Nephron (organoid): Measurements from ENCODE around the gene OR2A1.
"Not testable (repeated sequence)": the region's sequence is repeated elsewhere in the genome, so short reads cannot be mapped to it uniquely, and the experiment has no call there.

ENCODE experiments used
- H3K27ac Mint-ChIP-seq, 3 experiments: 2 replicates each; pipeline ENCODE4 v1.8.0; 2020; ENCODE audit warnings: mixed read lengths in 3 of 3, mild to moderate bottlenecking in 2 of 3, moderate library complexity in 1 of 3
- H3K27me3 Mint-ChIP-seq: 2 replicates; pipeline ENCODE4 v1.8.0; 2021; ENCODE audit warnings: low read depth, mild to moderate bottlenecking, moderate library complexity, mixed read lengths
- H3K36me3 Mint-ChIP-seq: 2 replicates; pipeline ENCODE4 v1.8.0; 2020; ENCODE audit warnings: low read depth, mixed read lengths
- H3K4me1 Mint-ChIP-seq: 2 replicates; pipeline ENCODE4 v1.8.0; 2020; ENCODE audit warnings: mixed read lengths
- H3K4me3 Mint-ChIP-seq, 3 experiments: 2 replicates each; pipeline ENCODE4 v1.8.0; 2020; ENCODE audit warnings: mild to moderate bottlenecking in 3 of 3, mixed read lengths in 3 of 3, moderate library complexity in 2 of 3
- H3K9me3 Mint-ChIP-seq: 2 replicates; pipeline ENCODE4 v1.8.0; 2020; ENCODE audit warnings: mixed read lengths

The OR2A1 gene, protein sequence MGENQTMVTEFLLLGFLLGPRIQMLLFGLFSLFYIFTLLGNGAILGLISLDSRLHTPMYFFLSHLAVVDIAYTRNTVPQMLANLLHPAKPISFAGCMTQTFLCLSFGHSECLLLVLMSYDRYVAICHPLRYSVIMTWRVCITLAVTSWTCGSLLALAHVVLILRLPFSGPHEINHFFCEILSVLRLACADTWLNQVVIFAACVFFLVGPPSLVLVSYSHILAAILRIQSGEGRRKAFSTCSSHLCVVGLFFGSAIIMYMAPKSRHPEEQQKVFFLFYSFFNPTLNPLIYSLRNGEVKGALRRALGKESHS

GRCh38 chr7:144311872-144312469, at the start of gene OR2A1:
TSS of gene OR2A1 (plus strand) at chr7:144312419. CDS start at chr7:144318125, 5,706 bp downstream.
- not testable (repeated sequence) for H3K27ac Mint-ChIP-seq, H3K36me3 Mint-ChIP-seq, H3K4me3 Mint-ChIP-seq, H3K4me1 Mint-ChIP-seq, H3K27me3 Mint-ChIP-seq, H3K9me3 Mint-ChIP-seq

DNA sequence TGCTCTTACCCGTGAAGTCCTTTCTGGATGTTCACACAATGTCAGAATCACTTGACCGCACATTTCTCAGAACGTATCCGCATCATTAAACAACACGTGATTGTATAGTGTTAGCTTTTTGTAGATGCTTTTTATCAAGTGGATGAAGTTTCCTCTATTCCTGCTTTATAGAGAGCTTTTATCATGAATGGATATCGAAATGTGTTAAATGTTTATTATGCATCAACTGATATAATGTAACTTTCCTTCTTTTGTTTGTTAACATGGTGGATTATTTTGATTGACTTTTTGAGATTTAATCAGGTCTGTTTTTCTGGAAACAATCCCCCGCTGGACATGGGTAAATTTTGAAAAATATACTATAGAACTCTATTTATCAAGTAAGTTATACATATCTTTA, 47.5 kb upstream of the OR2A1 start, which contains the start of gene OR2A7:
OR2A7 (minus strand) TSS at position 101 of the 400 bp plus-strand sequence. CDS start 5,164 bp downstream, outside the sequence.
- H3K27ac Mint-ChIP-seq, H3K9me3 Mint-ChIP-seq, H3K27me3 Mint-ChIP-seq, H3K4me1 Mint-ChIP-seq, H3K4me3 Mint-ChIP-seq, H3K36me3 Mint-ChIP-seq: not testable (repeated sequence)

DNA sequence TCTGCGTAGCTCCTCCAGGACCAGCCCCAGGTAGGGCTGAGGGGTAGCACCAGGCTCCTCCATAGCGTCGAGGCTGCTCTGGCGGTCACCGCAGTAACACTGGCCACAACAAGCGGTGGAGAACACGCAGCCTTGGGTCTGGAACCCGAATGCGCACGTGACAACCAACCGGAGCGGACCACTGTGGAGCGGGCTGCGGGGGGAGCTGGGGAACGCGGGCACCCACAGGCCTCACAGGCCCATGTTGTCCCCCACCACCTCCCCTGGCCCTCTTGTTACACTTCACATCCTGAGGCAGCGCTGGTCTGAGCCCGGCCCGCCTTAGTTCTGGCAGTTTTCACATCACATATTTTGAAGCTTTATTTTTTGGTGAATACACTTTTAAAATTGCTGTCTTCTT, 43.0 kb upstream of the OR2A1 start, which contains the start of gene CTAGE8:
CTAGE8 (minus strand) TSS at position 101 of the 400 bp plus-strand sequence; CDS start at position 63, 38 bp downstream.
- not testable (repeated sequence) for H3K27me3 Mint-ChIP-seq, H3K36me3 Mint-ChIP-seq, H3K27ac Mint-ChIP-seq, H3K4me1 Mint-ChIP-seq, H3K4me3 Mint-ChIP-seq, H3K9me3 Mint-ChIP-seq

- H3K4me3 Mint-ChIP-seq, H3K27me3 Mint-ChIP-seq, H3K4me1 Mint-ChIP-seq, H3K36me3 Mint-ChIP-seq, H3K27ac Mint-ChIP-seq, H3K9me3 Mint-ChIP-seq: not testable (repeated sequence)
Measured at GRCh38 chr7:144275281-144275680, 36.9 kb upstream of the OR2A1 start.

DNA sequence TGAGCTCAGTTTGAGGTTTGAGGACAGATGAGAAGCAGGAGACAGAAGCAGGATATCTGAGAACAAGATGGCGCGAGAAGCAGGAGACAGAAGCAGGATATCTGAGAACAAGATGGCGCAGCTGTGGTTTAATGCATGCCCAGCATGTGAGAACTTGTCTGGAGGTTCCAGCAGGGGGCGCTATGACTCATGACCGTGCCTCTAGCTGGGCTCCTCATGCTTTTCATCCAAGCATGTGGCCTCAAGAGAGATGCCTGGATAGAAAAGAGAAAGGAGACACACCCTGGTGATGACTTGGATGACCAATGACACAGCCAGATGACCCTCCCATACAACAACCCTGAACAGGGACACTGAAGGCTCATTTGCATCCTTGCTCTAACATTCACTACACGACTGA, 32.2 kb upstream of the OR2A1 start:
- not testable (repeated sequence) for H3K27me3 Mint-ChIP-seq, H3K4me3 Mint-ChIP-seq

GRCh38 chr7:144281981-144282380, 30.2 kb upstream of the OR2A1 start:
- not testable (repeated sequence) for H3K4me3 Mint-ChIP-seq, H3K9me3 Mint-ChIP-seq, H3K4me1 Mint-ChIP-seq, H3K27me3 Mint-ChIP-seq, H3K36me3 Mint-ChIP-seq, H3K27ac Mint-ChIP-seq

More for the DNA sequence above, 32.2 kb upstream of the OR2A1 start:
- H3K9me3 Mint-ChIP-seq, H3K4me1 Mint-ChIP-seq, H3K36me3 Mint-ChIP-seq, H3K27ac Mint-ChIP-seq: not testable (repeated sequence)

GRCh38 chr7:144282490-144282889, 29.7 kb upstream of the OR2A1 start:
- not testable (repeated sequence) for H3K36me3 Mint-ChIP-seq, H3K4me3 Mint-ChIP-seq, H3K4me1 Mint-ChIP-seq, H3K9me3 Mint-ChIP-seq, H3K27ac Mint-ChIP-seq, H3K27me3 Mint-ChIP-seq

- H3K4me1 Mint-ChIP-seq, H3K4me3 Mint-ChIP-seq, H3K9me3 Mint-ChIP-seq, H3K27me3 Mint-ChIP-seq, H3K36me3 Mint-ChIP-seq, H3K27ac Mint-ChIP-seq: not testable (repeated sequence)
Measured at GRCh38 chr7:144283716-144284115, 28.5 kb upstream of the OR2A1 start.

- H3K36me3 Mint-ChIP-seq, H3K9me3 Mint-ChIP-seq, H3K27me3 Mint-ChIP-seq, H3K4me1 Mint-ChIP-seq, H3K4me3 Mint-ChIP-seq, H3K27ac Mint-ChIP-seq: not testable (repeated sequence)
Measured at GRCh38 chr7:144287171-144287784, 24.9 kb upstream of the OR2A1 start.

- not testable (repeated sequence) for H3K27me3 Mint-ChIP-seq, H3K4me3 Mint-ChIP-seq, H3K4me1 Mint-ChIP-seq, H3K27ac Mint-ChIP-seq, H3K9me3 Mint-ChIP-seq, H3K36me3 Mint-ChIP-seq
Measured at GRCh38 chr7:144291607-144292006, 20.6 kb upstream of the OR2A1 start.

GRCh38 chr7:144292384-144293161, 19.6 kb upstream of the OR2A1 start:
- not testable (repeated sequence) for H3K27ac Mint-ChIP-seq, H3K4me1 Mint-ChIP-seq, H3K9me3 Mint-ChIP-seq, H3K27me3 Mint-ChIP-seq, H3K36me3 Mint-ChIP-seq, H3K4me3 Mint-ChIP-seq

DNA sequence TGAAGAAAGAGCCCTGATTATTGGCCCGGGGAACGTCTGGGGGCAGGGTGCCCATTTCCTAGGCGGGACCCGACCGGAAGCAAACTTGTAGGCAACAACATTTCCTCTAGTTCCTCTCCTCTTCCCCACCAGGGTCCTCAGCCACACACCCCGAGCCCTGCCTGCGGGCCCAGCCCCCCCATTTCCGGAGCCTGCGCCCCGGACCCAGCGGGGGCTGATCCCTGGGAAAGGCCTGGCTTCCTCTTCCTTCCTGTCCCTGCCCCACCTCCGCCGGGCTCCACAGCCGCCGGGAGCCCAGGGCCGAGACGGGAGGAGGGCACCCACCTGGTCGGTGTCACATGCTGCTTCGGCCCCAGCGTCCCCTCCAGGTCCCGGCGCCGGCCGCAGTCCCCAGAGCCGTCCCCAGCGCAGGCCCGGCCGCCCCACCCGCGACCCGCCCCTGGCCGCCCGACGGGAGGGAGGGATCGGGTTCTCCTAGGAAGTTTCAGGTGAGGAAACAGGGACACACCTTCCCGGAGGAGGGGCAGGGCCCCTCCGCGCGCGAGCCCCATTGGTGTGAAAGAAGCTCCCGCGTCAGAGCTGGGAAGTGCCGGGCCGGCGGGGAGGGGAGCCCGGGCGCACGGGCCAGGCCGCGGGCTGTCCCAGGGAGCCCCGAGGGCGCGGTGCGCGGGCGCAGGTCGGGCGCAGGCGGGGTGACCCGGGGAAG, 18.3 kb upstream of the OR2A1 start:
- not testable (repeated sequence) for H3K4me1 Mint-ChIP-seq, H3K4me3 Mint-ChIP-seq, H3K27ac Mint-ChIP-seq, H3K9me3 Mint-ChIP-seq, H3K36me3 Mint-ChIP-seq, H3K27me3 Mint-ChIP-seq

GRCh38 chr7:144302578-144303303, 9.5 kb upstream of the OR2A1 start:
- not testable (repeated sequence) for H3K27me3 Mint-ChIP-seq, H3K9me3 Mint-ChIP-seq, H3K4me1 Mint-ChIP-seq, H3K4me3 Mint-ChIP-seq, H3K36me3 Mint-ChIP-seq, H3K27ac Mint-ChIP-seq

DNA sequence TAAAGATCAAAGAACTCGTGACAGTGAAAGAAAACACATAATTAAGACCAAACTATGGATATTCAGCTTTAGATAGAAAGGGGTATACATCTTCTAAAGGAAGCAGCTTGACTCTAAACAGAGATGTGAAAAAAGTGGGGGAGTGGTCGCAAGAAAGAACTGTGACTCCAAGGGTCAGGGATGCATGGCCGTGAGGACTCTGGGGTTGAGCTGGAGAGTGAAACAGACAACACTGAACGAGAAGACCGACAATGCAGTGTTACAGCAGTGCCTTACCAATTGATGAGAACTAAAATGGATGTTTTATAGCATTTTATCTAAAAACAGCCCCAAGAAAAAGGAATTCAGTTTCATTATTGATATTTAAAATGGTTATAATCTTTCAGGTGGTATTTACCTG, 8.6 kb upstream of the OR2A1 start:
- H3K4me3 Mint-ChIP-seq, H3K4me1 Mint-ChIP-seq, H3K36me3 Mint-ChIP-seq, H3K27me3 Mint-ChIP-seq, H3K27ac Mint-ChIP-seq, H3K9me3 Mint-ChIP-seq: not testable (repeated sequence)
